Measurements from ENCODE around the gene RGL1. TPM values are rescaled to one million over a fixed set of nuclear protein-coding genes. Genes with fewer than 3 reads are reported as not detected.

Gene RGL1
- polyA plus RNA-seq, 1 donor: 45.2 TPM

GRCh38 chr1:183967914-183968313 lies 163.0 kb downstream of the RGL1 start:
- H3K36me3 ChIP-seq (ENCODE audit: control insufficient read depth, insufficient read depth, low read length): no peaks in the 10 kb centered on the region
- H3K27me3 ChIP-seq (ENCODE audit: control insufficient read depth, insufficient read depth, low read length): peaks cover 4% of the 10 kb centered on the region
- no peak overlapping the region for H3K27ac ChIP-seq (ENCODE audit: low read length)
- H3K4me1 ChIP-seq (ENCODE audit: control insufficient read depth, insufficient read depth, low read length): no peaks in the 10 kb centered on the region
- H3K4me3 ChIP-seq (ENCODE audit: low read length): no peak overlapping the region
- no peak for DNase-seq
- H3K9me3 ChIP-seq (ENCODE audit: control insufficient read depth, low read depth, low read length): no peaks in the 10 kb centered on the region
- WGBS (ENCODE audit: insufficient coverage, low lambda C conversion rate): 80% methylated on average over 1 of the region's 2 CpGs

- Histone ChIP-seq H3K9me3 (ENCODE audit: control insufficient read depth, low read depth, low read length) (no peaks in the 10 kb centered on the region), H3K27ac (ENCODE audit: low read length) (no peak overlapping the region), H3K27me3 (ENCODE audit: control insufficient read depth, insufficient read depth, low read length) (peaks cover 4% of the 10 kb centered on the region), H3K36me3 (ENCODE audit: control insufficient read depth, insufficient read depth, low read length) (no peaks in the 10 kb centered on the region), H3K4me1 (ENCODE audit: control insufficient read depth, insufficient read depth, low read length) (no peaks in the 10 kb centered on the region), H3K4me3 (ENCODE audit: low read length) (no peak overlapping the region)
- WGBS (ENCODE audit: insufficient coverage, low lambda C conversion rate): 80% methylated on average over 1 of the region's 5 CpGs
- no peak for DNase-seq
Observed at GRCh38 chr1:183968386-183968785, 163.5 kb downstream of the RGL1 start.

- H3K27ac ChIP-seq (ENCODE audit: low read length): no peak overlapping the region
- DNase-seq: no peak
- H3K4me3 ChIP-seq (ENCODE audit: low read length): no peak overlapping the region
- H3K9me3 ChIP-seq (ENCODE audit: control insufficient read depth, low read depth, low read length): no peaks in the 10 kb centered on the region
- H3K27me3 ChIP-seq (ENCODE audit: control insufficient read depth, insufficient read depth, low read length): no peaks in the 10 kb centered on the region
- WGBS (ENCODE audit: insufficient coverage, low lambda C conversion rate): 80% methylated on average over 1 of the region's 4 CpGs
- H3K36me3 ChIP-seq (ENCODE audit: control insufficient read depth, insufficient read depth, low read length): no peaks in the 10 kb centered on the region
- no peaks in the 10 kb centered on the region for H3K4me1 ChIP-seq (ENCODE audit: control insufficient read depth, insufficient read depth, low read length)
Observed at GRCh38 chr1:183970516-183971300, 165.8 kb downstream of the RGL1 start.

- H3K27me3 ChIP-seq (ENCODE audit: control insufficient read depth, insufficient read depth, low read length): no peaks in the 10 kb centered on the region
- DNase-seq: no peak
- H3K27ac ChIP-seq (ENCODE audit: low read length): no peak overlapping the region
- H3K4me1 ChIP-seq (ENCODE audit: control insufficient read depth, insufficient read depth, low read length): no peaks in the 10 kb centered on the region
- no peaks in the 10 kb centered on the region for H3K36me3 ChIP-seq (ENCODE audit: control insufficient read depth, insufficient read depth, low read length)
- no peak overlapping the region for H3K4me3 ChIP-seq (ENCODE audit: low read length)
- H3K9me3 ChIP-seq (ENCODE audit: control insufficient read depth, low read depth, low read length): no peaks in the 10 kb centered on the region
- WGBS (ENCODE audit: insufficient coverage, low lambda C conversion rate): no CpG with 5 or more reads among the region's 3 CpGs
Observed at GRCh38 chr1:183975651-183976050, 170.7 kb downstream of the RGL1 start.

GRCh38 chr1:183977717-183978116 lies 172.8 kb downstream of the RGL1 start:
- no peak for DNase-seq
- no peaks in the 10 kb centered on the region for H3K36me3 ChIP-seq (ENCODE audit: control insufficient read depth, insufficient read depth, low read length)
- no peaks in the 10 kb centered on the region for H3K9me3 ChIP-seq (ENCODE audit: control insufficient read depth, low read depth, low read length)
- peaks cover 2% of the 10 kb centered on the region for H3K27me3 ChIP-seq (ENCODE audit: control insufficient read depth, insufficient read depth, low read length)
- H3K27ac ChIP-seq (ENCODE audit: low read length): no peak overlapping the region
- H3K4me3 ChIP-seq (ENCODE audit: low read length): no peak overlapping the region
- H3K4me1 ChIP-seq (ENCODE audit: control insufficient read depth, insufficient read depth, low read length): no peaks in the 10 kb centered on the region
- 96% methylated on average over 2 of the region's 2 CpGs for WGBS (ENCODE audit: insufficient coverage, low lambda C conversion rate)

Other genes with a start within 250 kb of the RGL1 start
- gene NCF2, start 214.7 kb upstream of the RGL1 start, polyA plus RNA-seq: 3.7 TPM
- gene ARPC5, start 169.3 kb upstream of the RGL1 start, polyA plus RNA-seq: 163 TPM
- gene APOBEC4, start 151.8 kb upstream of the RGL1 start, polyA plus RNA-seq: 0.09 TPM
- 1.4 TPM for gene COLGALT2, start 232.6 kb downstream of the RGL1 start, polyA plus RNA-seq
- gene TSEN15, start 246.6 kb downstream of the RGL1 start, polyA plus RNA-seq: 29.1 TPM

Data from large intestine (tissue), 3 donors.